ENCODE results near the gene AADACL4. TPM values are rescaled to one million over a fixed set of nuclear protein-coding genes. Genes with fewer than 3 reads are reported as not detected.

AADACL4 gene
- total RNA-seq, 1 donor from 2014 or later: not detected

GRCh38 chr1:12601700-12602658, 41.9 kb upstream of the AADACL4 start:
- Histone ChIP-seq H3K4me1 (peaks cover 85% of the 10 kb centered on the region), H3K27ac (replicated peaks) (peak overlapping the region; percentile 93), H3K4me3 (no peak overlapping the region), H3K27me3 (ENCODE audit: low read depth) (no peaks in the 10 kb centered on the region), H3K36me3 (peaks cover 4% of the 10 kb centered on the region), H3K9me3 (replicated peaks) (peaks cover 6% of the 10 kb centered on the region)
- no peak for DNase-seq
- intact Hi-C loops (cut with micrococcal nuclease): loop anchor here (2.0 kb wide), 1 partner anchor 13 kb away; no protein-coding TSS in a partner anchor
- TF ChIP-seq CTCF (IDR thresholded peaks at IDR 0.05; ENCODE audit: borderline replicate concordance): no peak

GRCh38 chr1:12602659-12603024, 41.2 kb upstream of the AADACL4 start:
- Histone ChIP-seq H3K9me3 (replicated peaks) (peaks cover 13% of the 10 kb centered on the region), H3K36me3 (peaks cover 9% of the 10 kb centered on the region), H3K27ac (replicated peaks) (peak overlapping the region; percentile 93), H3K4me3 (no peak overlapping the region), H3K4me1 (peaks cover 78% of the 10 kb centered on the region), H3K27me3 (ENCODE audit: low read depth) (no peaks in the 10 kb centered on the region)
- DNase-seq: no peak
- intact Hi-C loops (cut with micrococcal nuclease): no loop called here
- TF ChIP-seq CTCF (IDR thresholded peaks at IDR 0.05; ENCODE audit: borderline replicate concordance): no peak

- no peak overlapping the region for H3K4me3 ChIP-seq
- peaks cover 13% of the 10 kb centered on the region for H3K9me3 ChIP-seq (replicated peaks)
- H3K36me3 ChIP-seq: peaks cover 14% of the 10 kb centered on the region
- no peak for TF ChIP-seq CTCF (IDR thresholded peaks at IDR 0.05; ENCODE audit: borderline replicate concordance)
- intact Hi-C loops (cut with micrococcal nuclease): no loop called here
- H3K27me3 ChIP-seq (ENCODE audit: low read depth): no peaks in the 10 kb centered on the region
- peaks cover 75% of the 10 kb centered on the region for H3K4me1 ChIP-seq
- peak overlapping the region; percentile 93 for H3K27ac ChIP-seq (replicated peaks)
- DNase-seq: no peak
Observed at GRCh38 chr1:12603224-12603623, 40.7 kb upstream of the AADACL4 start.

GRCh38 chr1:12604114-12604874, 39.6 kb upstream of the AADACL4 start:
- Histone ChIP-seq H3K4me3 (peak overlapping the region; percentile 2), H3K27ac (replicated peaks) (peak overlapping the region; percentile 93), H3K27me3 (ENCODE audit: low read depth) (no peaks in the 10 kb centered on the region), H3K4me1 (peaks cover 75% of the 10 kb centered on the region), H3K9me3 (replicated peaks) (peaks cover 13% of the 10 kb centered on the region), H3K36me3 (peaks cover 18% of the 10 kb centered on the region)
- DNase-seq: peak; percentile 42
- TF ChIP-seq CTCF (IDR thresholded peaks at IDR 0.05; ENCODE audit: borderline replicate concordance): no peak
- intact Hi-C loops (cut with micrococcal nuclease): no loop called here

GRCh38 chr1:12604986-12605385, 38.9 kb upstream of the AADACL4 start:
- peaks cover 75% of the 10 kb centered on the region for H3K4me1 ChIP-seq
- DNase-seq: no peak
- intact Hi-C loops (cut with micrococcal nuclease): no loop called here
- H3K27me3 ChIP-seq (ENCODE audit: low read depth): no peaks in the 10 kb centered on the region
- no peak for TF ChIP-seq CTCF (IDR thresholded peaks at IDR 0.05; ENCODE audit: borderline replicate concordance)
- H3K36me3 ChIP-seq: peaks cover 18% of the 10 kb centered on the region
- peaks cover 13% of the 10 kb centered on the region for H3K9me3 ChIP-seq (replicated peaks)
- H3K4me3 ChIP-seq: no peak overlapping the region
- H3K27ac ChIP-seq (replicated peaks): peak overlapping the region; percentile 93

Measured in left ventricle myocardium inferior (tissue), 1 donor.